HEK293 (cell line): ENCODE measurements around the gene NDUFV2.

Source experiments
- CTCF ChIA-PET: fragments of 350-600 bp; formaldehyde crosslinking; extraction: SDS; loops from one replicate; lab custom pipeline; 2021; ENCODE audit warnings: antibody characterized with exemption; lab: Yijun Ruan, JAX
- POLR2A ChIA-PET: fragments of 300-600 bp; formaldehyde crosslinking; extraction: SDS; loops from one replicate; lab custom pipeline; 2020; ENCODE audit warnings: antibody characterized with exemption, inconsistent platforms; lab: Yijun Ruan, JAX
- H3K27ac ChIP-seq: fragments of 200-500 bp; sonication (Bioruptor generic); 2 replicates; pipeline ENCODE4 v1.5.1; 2014; ENCODE audit warnings: low read depth, low read length, control low read depth, inconsistent platforms; ENCODE audit errors: extremely low read depth
- H3K36me3 ChIP-seq, 2 experiments: fragments of 200-500 bp in 1 of 2; sonication (Bioruptor generic) in 1 of 2; 1 replicate in 1 of 2; 2 replicates in 1 of 2; pipeline ENCODE4 v1.5.1; 2014 to 2017; ENCODE audit warnings: inconsistent platforms in 2 of 2, low read length in 2 of 2; ENCODE audit not compliant: control insufficient read depth in 2 of 2, insufficient read depth in 1 of 2
- H3K4me1 ChIP-seq: fragments of 200-500 bp; sonication (Bioruptor generic); 2 replicates; pipeline ENCODE4 v1.5.1; 2014; ENCODE audit warnings: mild to moderate bottlenecking, low read length, inconsistent platforms; ENCODE audit not compliant: control insufficient read depth, insufficient read depth
- H3K4me3 ChIP-seq: 2 replicates; pipeline ENCODE4 v1.5.1; 2011; ENCODE audit warnings: low read depth, mild to moderate bottlenecking, control low read depth, low read length, moderate library complexity
- H3K9me3 ChIP-seq: fragments of 200-500 bp; sonication (Bioruptor generic); 2 replicates; pipeline ENCODE4 v1.5.1; 2014; ENCODE audit warnings: low read depth, low read length, inconsistent platforms; ENCODE audit not compliant: control insufficient read depth, insufficient read depth
- BCL11A ChIP-seq: fragments of 450-650 bp; formaldehyde crosslinking; IDR thresholded peaks from 2 replicates; pipeline ENCODE4 v1.5.1; 2016; ENCODE audit warnings: low read depth, missing biosample characterization, missing genetic modification characterization
- FEZF1 ChIP-seq: fragments of 450-650 bp; formaldehyde crosslinking; IDR thresholded peaks from 2 replicates; pipeline ENCODE4 v1.5.1; 2016; ENCODE audit warnings: missing biosample characterization, missing genetic modification characterization
- GFI1B ChIP-seq: fragments of 450-650 bp; formaldehyde crosslinking; IDR thresholded peaks from 2 replicates; pipeline ENCODE4 v1.5.1; 2016; ENCODE audit warnings: missing biosample characterization, missing genetic modification characterization
- HOXD13 ChIP-seq: sonication (generic); formaldehyde crosslinking; IDR thresholded peaks from 2 replicates; pipeline ENCODE4 v1.8.0; 2022; ENCODE audit warnings: missing genetic modification reagents, borderline replicate concordance
- INSM2 ChIP-seq: fragments of 450-650 bp; formaldehyde crosslinking; IDR thresholded peaks from 2 replicates; pipeline ENCODE4 v1.5.1; 2016; ENCODE audit warnings: missing biosample characterization, missing genetic modification characterization
- OVOL3 ChIP-seq: fragments of 450-650 bp; formaldehyde crosslinking; IDR thresholded peaks from 2 replicates; pipeline ENCODE4 v1.5.1; 2016; ENCODE audit warnings: missing biosample characterization, missing genetic modification characterization
- SETDB1 ChIP-seq: IDR thresholded peaks from one replicate; pipeline ENCODE4 v1.6.1; 2017; ENCODE audit warnings: mild to moderate bottlenecking, low read length, moderate library complexity, mixed read lengths; ENCODE audit not compliant: insufficient read length
- ZBTB17 ChIP-seq: fragments of 450-650 bp; formaldehyde crosslinking; IDR thresholded peaks from 2 replicates; pipeline ENCODE4 v1.5.1; 2016; ENCODE audit warnings: missing biosample characterization, missing genetic modification characterization
- ZBTB21 ChIP-seq: fragments of 450-650 bp; formaldehyde crosslinking; IDR thresholded peaks from 2 replicates; pipeline ENCODE4 v1.5.1; 2017; ENCODE audit warnings: missing biosample characterization, missing genetic modification characterization
- ZFP41 ChIP-seq: fragments of 450-650 bp; formaldehyde crosslinking; IDR thresholded peaks from 2 replicates; pipeline ENCODE4 v1.5.1; 2016; ENCODE audit warnings: missing biosample characterization, missing genetic modification characterization, borderline replicate concordance
- ZNF132 ChIP-seq: fragments of 450-650 bp; formaldehyde crosslinking; IDR thresholded peaks from 2 replicates; pipeline ENCODE4 v1.5.1; 2017; ENCODE audit warnings: missing biosample characterization, missing genetic modification characterization, borderline replicate concordance
- ZNF146 ChIP-seq: fragments of 450-650 bp; formaldehyde crosslinking; IDR thresholded peaks from 2 replicates; pipeline ENCODE4 v1.5.1; 2016; ENCODE audit warnings: missing biosample characterization, missing genetic modification characterization
- ZNF18 ChIP-seq: fragments of 450-650 bp; formaldehyde crosslinking; IDR thresholded peaks from 2 replicates; pipeline ENCODE4 v1.5.1; 2016; ENCODE audit warnings: missing biosample characterization, missing genetic modification characterization
- ZNF311 ChIP-seq: fragments of 450-650 bp; formaldehyde crosslinking; IDR thresholded peaks from 2 replicates; pipeline ENCODE4 v1.5.1; 2017; ENCODE audit warnings: missing biosample characterization, missing genetic modification characterization, borderline replicate concordance
- ZNF394 ChIP-seq: fragments of 450-650 bp; formaldehyde crosslinking; IDR thresholded peaks from 2 replicates; pipeline ENCODE4 v1.5.1; 2016; ENCODE audit warnings: missing biosample characterization, missing genetic modification characterization, mild to moderate bottlenecking, moderate library complexity, borderline replicate concordance
- ZNF48 ChIP-seq: fragments of 450-650 bp; formaldehyde crosslinking; IDR thresholded peaks from 2 replicates; pipeline ENCODE4 v1.5.1; 2016; ENCODE audit warnings: missing biosample characterization, missing genetic modification characterization
- ZNF510 ChIP-seq: fragments of 450-650 bp; formaldehyde crosslinking; IDR thresholded peaks from 2 replicates; pipeline ENCODE4 v1.5.1; 2018; ENCODE audit warnings: mild to moderate bottlenecking, missing genetic modification characterization, missing biosample characterization; ENCODE audit not compliant: insufficient replicate concordance
- ZNF560 ChIP-seq: fragments of 450-650 bp; formaldehyde crosslinking; IDR thresholded peaks from 2 replicates; pipeline ENCODE4 v1.5.1; 2017; ENCODE audit warnings: missing biosample characterization, missing genetic modification characterization, borderline replicate concordance
- ZNF600 ChIP-seq: fragments of 450-650 bp; formaldehyde crosslinking; IDR thresholded peaks from 2 replicates; pipeline ENCODE4 v1.5.1; 2016; ENCODE audit warnings: missing biosample characterization, missing genetic modification characterization
- ZNF621 ChIP-seq: fragments of 450-650 bp; formaldehyde crosslinking; IDR thresholded peaks from 2 replicates; pipeline ENCODE4 v1.5.1; 2017; ENCODE audit warnings: missing biosample characterization, missing genetic modification characterization
- ZSCAN16 ChIP-seq: fragments of 450-650 bp; formaldehyde crosslinking; IDR thresholded peaks from 2 replicates; pipeline ENCODE4 v1.5.1; 2016; ENCODE audit warnings: missing biosample characterization, missing genetic modification characterization
- TF ChIP-seq, protein P1 (sequence below): fragments of 450-650 bp; formaldehyde crosslinking; IDR thresholded peaks from 2 replicates; pipeline ENCODE4 v1.5.1; 2017; ENCODE audit warnings: missing biosample characterization, missing genetic modification characterization
- TF ChIP-seq, protein P2 (sequence below): fragments of 450-650 bp; formaldehyde crosslinking; IDR thresholded peaks from 2 replicates; pipeline ENCODE4 v1.5.1; 2016; ENCODE audit warnings: missing biosample characterization, missing genetic modification characterization
- TF ChIP-seq, protein P3 (sequence below): fragments of 450-650 bp; formaldehyde crosslinking; optimal IDR thresholded peaks from 2 replicates; pipeline ENCODE3; 2016; ENCODE audit warnings: missing biosample characterization, mild to moderate bottlenecking, missing genetic modification characterization
- TF ChIP-seq, protein P4 (sequence below): fragments of 450-650 bp; formaldehyde crosslinking; IDR thresholded peaks from 2 replicates; pipeline ENCODE4 v1.5.1; 2016; ENCODE audit warnings: missing biosample characterization, missing genetic modification characterization

NDUFV2 gene

DNA sequence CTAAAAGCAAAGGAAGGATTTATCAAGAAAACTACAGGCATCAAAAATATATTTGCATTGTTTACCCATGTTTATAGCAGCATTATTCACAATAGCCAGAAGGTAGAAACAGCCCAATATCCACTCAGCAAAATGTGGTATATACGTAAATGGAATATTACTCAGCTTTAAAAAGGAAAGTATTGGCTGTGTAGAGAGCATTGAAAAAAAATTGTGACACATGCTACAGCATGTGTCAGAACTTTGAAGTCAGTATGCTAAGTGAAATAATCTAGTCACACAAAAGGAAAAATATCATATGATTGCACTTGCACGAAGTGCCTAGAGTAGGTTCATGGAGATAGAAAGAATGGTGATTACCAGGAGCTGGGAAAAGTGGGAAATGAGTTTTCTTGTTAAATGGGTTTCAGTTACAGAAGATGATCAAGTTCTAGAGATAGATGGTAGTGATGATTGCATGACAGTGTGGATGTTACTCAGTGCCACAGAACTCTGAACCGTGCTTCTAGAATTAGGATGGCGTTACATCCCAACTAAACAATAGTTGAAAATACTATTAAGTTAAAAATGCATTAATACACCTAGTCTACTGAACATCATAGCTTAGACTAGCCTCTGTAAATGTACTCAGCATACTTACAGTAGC, 54.2 kb downstream of the NDUFV2 start:
- ChIA-PET POLR2A (no interaction called here), CTCF (interaction anchor here (0.6 to 2.2 kb wide), 3 partner anchors 9 to 83 kb away, joined by 3 to 6 read pairs (median 6); no protein-coding TSS in a partner anchor)
- H3K4me1 ChIP-seq: no peaks in the 10 kb centered on the region
- TF ChIP-seq BCL11A (no peak), ZNF600 (tag by site-specific recombination) (no peak), GFI1B (tag by site-specific recombination) (no peak), ZNF311 (tag by site-specific recombination) (no peak), ZNF132 (tag by site-specific recombination) (no peak), ZNF48 (tag by site-specific recombination) (no peak), ZFP41 (tag by site-specific recombination) (no peak), FEZF1 (tag by site-specific recombination) (no peak), INSM2 (tag by site-specific recombination) (no peak), HOXD13 (CRISPR knock-in tag) (no peak), ZBTB21 (tag by site-specific recombination) (no peak), ZNF18 (tag by site-specific recombination) (no peak), SETDB1 (no peak), ZNF146 (tag by site-specific recombination) (no peak), OVOL3 (tag by site-specific recombination) (no peak)
- TF ChIP-seq, protein P1, sequence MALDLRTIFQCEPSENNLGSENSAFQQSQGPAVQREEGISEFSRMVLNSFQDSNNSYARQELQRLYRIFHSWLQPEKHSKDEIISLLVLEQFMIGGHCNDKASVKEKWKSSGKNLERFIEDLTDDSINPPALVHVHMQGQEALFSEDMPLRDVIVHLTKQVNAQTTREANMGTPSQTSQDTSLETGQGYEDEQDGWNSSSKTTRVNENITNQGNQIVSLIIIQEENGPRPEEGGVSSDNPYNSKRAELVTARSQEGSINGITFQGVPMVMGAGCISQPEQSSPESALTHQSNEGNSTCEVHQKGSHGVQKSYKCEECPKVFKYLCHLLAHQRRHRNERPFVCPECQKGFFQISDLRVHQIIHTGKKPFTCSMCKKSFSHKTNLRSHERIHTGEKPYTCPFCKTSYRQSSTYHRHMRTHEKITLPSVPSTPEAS (tag by site-specific recombination): no peak
- TF ChIP-seq, protein P2, sequence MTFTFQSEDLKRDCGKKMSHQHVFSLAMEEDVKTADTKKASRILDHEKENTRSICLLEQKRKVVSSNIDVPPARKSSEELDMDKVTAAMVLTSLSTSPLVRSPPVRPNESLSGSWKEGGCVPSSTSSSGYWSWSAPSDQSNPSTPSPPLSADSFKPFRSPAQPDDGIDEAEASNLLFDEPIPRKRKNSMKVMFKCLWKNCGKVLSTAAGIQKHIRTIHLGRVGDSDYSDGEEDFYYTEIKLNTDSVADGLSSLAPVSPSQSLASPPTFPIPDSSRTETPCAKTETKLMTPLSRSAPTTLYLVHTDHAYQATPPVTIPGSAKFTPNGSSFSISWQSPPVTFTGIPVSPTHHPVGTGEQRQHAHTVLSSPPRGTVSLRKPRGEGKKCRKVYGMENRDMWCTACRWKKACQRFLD: no peak
- TF ChIP-seq, protein P3, sequence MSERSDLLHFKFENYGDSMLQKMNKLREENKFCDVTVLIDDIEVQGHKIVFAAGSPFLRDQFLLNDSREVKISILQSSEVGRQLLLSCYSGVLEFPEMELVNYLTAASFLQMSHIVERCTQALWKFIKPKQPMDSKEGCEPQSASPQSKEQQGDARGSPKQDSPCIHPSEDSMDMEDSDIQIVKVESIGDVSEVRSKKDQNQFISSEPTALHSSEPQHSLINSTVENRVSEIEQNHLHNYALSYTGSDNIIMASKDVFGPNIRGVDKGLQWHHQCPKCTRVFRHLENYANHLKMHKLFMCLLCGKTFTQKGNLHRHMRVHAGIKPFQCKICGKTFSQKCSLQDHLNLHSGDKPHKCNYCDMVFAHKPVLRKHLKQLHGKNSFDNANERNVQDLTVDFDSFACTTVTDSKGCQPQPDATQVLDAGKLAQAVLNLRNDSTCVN (tag by site-specific recombination): no peak
- H3K4me3 ChIP-seq: no peak overlapping the region
- H3K9me3 ChIP-seq: no peaks in the 10 kb centered on the region
- no peaks in the 10 kb centered on the region for H3K36me3 ChIP-seq
- H3K27ac ChIP-seq: no peak overlapping the region

DNA sequence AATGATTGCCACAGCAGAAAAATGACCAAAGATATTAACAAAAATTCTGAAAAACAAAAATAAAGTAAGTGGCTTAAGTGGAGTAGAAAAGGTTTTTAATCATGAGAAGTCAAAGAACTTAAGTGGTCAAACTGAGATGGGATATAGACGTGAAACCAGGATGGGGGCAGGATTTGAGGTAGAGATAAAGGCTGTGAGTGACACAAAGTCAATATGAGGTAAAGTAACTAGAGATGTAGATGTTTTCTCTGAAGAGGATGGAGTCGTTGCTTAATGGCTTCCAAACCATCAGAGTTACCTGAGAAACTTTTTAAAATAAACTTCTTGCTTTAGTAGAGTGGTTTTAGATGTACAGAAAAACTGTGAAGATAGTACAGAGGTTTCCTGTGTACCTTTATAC, 55.3 kb downstream of the NDUFV2 start:
- Histone ChIP-seq H3K27ac (no peak overlapping the region), H3K4me3 (no peak overlapping the region), H3K36me3 (no peaks in the 10 kb centered on the region), H3K4me1 (no peaks in the 10 kb centered on the region), H3K9me3 (no peaks in the 10 kb centered on the region)
- ChIA-PET CTCF (no interaction called here), POLR2A (no interaction called here)
- TF ChIP-seq ZNF560 (tag by site-specific recombination) (no peak), ZSCAN16 (tag by site-specific recombination) (no peak), ZNF510 (tag by site-specific recombination) (no peak), ZNF394 (tag by site-specific recombination) (no peak), ZNF621 (tag by site-specific recombination) (no peak), ZBTB17 (no peak)
- TF ChIP-seq, protein P4, sequence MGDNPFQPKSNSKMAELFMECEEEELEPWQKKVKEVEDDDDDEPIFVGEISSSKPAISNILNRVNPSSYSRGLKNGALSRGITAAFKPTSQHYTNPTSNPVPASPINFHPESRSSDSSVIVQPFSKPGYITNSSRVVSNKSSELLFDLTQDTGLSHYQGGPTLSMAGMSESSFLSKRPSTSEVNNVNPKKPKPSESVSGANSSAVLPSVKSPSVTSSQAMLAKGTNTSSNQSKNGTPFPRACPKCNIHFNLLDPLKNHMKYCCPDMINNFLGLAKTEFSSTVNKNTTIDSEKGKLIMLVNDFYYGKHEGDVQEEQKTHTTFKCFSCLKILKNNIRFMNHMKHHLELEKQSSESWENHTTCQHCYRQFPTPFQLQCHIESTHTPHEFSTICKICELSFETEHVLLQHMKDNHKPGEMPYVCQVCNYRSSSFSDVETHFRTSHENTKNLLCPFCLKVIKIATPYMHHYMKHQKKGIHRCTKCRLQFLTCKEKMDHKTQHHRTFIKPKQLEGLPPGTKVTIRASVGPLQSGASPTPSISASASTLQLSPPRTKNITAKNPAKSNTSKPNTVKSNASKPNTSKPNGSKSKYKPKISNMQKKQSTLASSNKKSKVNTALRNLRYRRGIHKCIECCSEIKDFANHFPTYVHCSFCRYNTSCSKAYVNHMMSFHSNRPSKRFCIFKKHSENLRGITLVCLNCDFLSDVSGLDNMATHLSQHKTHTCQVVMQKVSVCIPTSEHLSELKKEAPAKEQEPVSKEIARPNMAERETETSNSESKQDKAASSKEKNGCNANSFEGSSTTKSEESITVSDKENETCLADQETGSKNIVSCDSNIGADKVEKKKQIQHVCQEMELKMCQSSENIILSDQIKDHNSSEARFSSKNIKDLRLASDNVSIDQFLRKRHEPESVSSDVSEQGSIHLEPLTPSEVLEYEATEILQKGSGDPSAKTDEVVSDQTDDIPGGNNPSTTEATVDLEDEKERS (tag by site-specific recombination): no peak
